Islet precursor cell (in vitro differentiated cells): ENCODE results near the gene RALA.
"Not testable (repeated sequence)": the region's sequence is repeated elsewhere in the genome, so short reads cannot be mapped to it uniquely, and the experiment has no call there.

ENCODE experiments used
- DNase-seq: peaks from one replicate; pipeline ENCODE4 v3.0.0-alpha.2; 2018

The RALA gene

DNA sequence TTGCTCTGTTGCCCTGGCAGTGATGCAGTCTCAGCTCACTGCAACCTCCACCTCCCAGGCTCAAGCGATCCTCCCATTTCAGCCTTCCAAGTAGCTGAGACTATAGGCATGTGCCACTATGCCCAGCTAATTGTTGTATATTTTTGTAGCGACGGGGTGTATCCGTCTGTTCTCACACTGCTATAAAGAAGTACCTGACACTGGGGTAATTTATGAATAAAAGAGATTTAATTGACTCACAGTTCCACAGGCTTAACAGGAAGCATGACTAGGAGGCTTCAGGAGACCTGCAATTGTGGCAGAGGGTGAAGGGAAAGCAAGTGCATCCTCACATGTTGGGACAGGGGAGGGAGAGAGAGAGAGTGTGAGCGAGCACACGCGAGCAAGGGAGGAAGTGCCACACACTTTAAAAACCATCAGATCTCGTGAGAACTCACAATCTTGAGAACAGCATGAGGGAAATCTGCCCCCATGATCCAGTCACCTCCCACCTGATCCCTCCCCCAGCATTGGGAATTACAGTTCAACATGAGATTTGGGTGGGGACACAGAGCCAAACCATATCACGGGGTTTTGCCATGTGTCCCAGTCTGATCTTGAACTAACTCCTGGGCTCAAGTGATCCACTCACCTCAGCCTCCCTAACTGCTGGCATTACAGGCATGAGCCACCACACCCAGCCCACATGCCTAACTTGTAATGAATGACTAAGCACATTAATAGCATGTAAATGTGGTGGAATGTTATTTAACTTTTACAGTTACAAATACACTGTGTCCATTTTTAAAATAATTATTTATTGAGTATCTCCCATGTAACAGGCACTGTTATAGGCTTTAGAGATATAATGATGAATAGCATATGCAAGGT lies 65.5 kb downstream of the RALA start:
- no peak for DNase-seq

DNA sequence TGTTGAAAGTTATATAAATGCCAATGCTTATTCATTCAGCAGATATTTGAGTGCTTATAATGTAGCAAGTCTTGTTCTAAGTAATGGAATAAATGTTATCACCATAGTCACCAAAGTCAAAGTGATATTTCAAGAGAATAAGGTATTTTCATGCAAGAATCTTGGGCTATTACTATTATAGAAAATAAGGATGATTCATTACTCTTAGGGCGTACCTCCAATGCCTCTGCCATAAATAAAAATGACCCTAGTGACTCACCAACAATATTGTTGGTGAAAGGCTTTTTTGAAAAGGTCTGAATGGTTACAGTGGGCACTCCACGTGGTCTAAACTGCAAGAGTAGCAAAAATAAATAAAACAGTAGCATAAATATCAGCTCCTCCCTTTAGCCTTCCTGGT lies 68.4 kb downstream of the RALA start:
- DNase-seq = no peak

GRCh38 chr7:39693086-39693485 lies 69.7 kb downstream of the RALA start:
- DNase-seq = not testable (repeated sequence)

- DNase-seq = no peak
These were observed 70.4 kb downstream of the RALA start for GRCh38 chr7:39693812-39694211.

DNA sequence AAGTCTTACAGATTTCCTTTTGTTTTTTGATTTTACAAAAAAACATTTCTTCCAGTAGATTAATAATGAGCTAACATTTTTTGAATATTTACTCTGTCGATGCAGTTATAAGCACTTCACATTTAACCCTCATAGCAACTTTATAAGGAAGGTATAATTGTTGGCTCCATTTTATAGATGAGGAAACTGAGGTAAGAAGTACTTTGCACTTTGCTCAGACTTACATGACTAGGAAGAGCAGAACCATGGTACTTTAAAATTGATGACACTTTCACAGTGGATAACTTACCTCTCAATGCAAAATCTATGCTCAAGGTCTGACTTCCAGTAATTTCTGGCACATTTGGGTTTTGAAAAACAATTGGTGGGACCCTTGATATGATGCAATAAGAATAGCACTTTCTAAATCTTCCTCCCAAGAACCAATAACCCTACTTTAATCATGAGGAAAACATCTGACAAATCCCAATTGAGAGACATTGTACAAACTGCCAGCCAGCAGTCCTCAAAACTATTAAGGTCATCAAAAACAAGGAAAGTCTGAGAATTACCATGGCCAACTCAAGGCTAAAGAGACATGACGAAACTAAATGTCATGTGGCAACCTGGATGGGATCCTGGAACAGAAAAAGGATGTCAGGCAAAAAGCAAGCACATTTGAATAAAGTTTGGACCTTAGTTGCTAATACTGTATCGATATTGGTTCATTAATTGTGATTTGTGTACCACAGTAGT lies 72.6 kb downstream of the RALA start:
- DNase-seq = no peak

DNA sequence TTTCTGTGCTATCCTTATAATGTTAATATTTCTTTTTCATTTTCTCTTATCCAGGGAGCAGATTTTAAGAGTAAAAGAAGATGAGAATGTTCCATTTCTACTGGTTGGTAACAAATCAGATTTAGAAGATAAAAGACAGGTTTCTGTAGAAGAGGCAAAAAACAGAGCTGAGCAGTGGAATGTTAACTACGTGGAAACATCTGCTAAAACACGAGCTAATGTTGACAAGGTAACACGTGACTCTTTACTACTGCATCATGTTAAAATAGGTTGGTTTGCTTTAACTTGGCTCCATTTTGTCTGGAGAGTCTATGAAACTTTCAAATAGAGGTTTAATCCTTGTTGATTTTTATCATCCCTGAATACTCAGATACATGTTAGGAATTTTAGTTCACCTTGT lies 73.3 kb downstream of the RALA start:
- no peak for DNase-seq

GRCh38 chr7:39697483-39697882 lies 74.1 kb downstream of the RALA start:
- no peak for DNase-seq

GRCh38 chr7:39700165-39700564 lies 76.8 kb downstream of the RALA start:
- DNase-seq = no peak

DNA sequence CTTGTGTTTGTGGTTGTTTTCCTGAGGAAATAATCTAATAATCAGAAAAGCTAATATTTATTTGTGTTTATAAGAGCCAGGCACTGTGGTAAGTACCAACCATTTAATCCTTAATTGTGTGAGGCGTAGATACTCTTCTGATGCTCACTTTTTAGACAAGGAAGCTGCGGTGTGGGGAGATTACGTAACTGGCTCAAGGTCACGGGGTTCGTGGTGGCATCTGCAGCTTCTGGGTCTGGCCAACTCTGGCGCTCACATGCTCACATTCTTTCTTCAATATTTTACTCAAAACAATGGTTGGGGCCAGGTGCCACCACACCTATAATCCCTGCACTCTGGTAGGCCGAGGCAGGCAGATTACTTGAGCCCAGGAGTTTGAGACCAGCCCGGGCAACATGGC lies 77.6 kb downstream of the RALA start:
- DNase-seq = no peak

- no peak for DNase-seq
These were observed 78.8 kb downstream of the RALA start for GRCh38 chr7:39702133-39702532.

GRCh38 chr7:39703144-39703543 lies 79.8 kb downstream of the RALA start:
- no peak for DNase-seq

DNA sequence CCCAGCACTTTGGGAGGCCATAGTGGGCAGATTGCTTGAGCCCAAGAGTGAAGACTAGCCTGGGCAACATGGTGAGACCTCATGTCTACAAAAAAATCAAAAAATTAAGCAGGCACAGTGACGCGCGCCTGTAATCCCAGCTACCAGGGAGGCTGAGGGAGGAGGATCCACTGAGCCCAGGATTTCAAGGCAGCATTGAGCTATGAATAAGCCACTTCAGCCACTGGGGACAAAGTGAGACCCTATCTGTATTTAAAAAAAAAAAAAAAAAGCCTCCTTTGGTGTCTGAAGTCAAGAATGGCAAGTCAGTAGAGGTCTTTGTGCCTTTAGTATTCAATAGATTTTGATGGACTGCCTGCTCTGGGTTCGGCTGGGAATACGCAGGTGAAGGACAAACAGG lies 85.7 kb downstream of the RALA start:
- DNase-seq = no peak

DNA sequence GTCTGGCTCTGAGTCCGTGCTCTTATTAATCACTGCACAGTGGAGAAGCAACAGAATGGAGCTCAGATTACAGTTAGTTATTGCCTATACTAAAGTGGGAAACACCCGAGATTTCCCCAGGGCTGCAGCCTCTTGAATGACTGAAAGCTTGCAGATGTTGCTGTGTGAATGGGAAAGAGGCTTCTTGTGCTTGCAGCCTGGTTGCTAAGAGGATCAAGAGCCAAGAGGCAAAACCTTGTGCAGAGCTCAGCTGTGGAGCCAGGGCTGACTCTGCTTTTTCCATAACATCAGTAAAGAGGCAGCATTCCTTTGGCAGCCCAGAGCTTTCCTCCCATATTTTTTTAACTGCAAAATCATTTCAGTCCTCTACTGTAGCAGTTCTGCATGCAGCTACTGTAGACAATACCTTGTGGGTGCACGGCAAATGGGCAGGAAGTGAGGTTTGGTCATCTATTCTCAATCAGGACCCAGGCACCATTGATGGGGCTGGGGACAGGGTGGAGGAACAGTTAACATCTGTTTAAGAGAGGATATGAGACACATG lies 86.5 kb downstream of the RALA start:
- DNase-seq = no peak

- DNase-seq = no peak
These were observed 89.4 kb downstream of the RALA start for GRCh38 chr7:39712751-39713150.

DNA sequence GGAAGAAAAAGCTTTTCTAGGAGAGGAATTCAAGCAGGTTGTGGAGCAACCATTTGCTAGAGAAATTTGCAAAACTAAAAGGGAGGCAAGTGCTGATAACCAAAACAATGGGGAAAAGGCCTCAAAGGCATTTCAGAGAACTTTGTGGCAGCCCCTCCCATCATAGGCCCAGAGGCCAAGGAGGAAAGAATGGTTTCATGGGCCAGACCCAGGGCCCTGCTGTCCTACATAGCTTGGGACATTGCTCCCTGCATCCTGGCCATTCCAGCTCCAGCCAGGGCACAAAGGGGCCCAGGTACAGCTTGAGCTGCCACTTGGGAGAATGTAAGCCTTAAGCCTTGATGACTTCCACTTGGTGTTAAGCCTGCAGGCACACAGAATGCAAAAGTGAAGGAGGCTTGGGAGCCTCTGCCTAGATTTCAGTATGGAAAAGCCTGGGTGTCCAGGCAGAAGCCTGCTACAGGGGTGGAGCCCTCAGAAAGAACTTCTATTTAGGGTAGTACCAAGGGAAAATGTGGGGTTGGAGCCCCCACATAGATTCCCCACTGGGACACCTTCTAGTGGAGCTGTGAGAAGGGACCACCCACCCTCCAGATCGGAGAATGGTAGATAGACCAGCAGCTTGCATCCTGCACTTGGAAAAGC lies 91.2 kb downstream of the RALA start:
- no peak for DNase-seq

- peak; percentile 74 for DNase-seq
These were observed 97.2 kb downstream of the RALA start for GRCh38 chr7:39720586-39720985.

GRCh38 chr7:39721345-39721744 lies 98.0 kb downstream of the RALA start:
- DNase-seq = no peak

DNA sequence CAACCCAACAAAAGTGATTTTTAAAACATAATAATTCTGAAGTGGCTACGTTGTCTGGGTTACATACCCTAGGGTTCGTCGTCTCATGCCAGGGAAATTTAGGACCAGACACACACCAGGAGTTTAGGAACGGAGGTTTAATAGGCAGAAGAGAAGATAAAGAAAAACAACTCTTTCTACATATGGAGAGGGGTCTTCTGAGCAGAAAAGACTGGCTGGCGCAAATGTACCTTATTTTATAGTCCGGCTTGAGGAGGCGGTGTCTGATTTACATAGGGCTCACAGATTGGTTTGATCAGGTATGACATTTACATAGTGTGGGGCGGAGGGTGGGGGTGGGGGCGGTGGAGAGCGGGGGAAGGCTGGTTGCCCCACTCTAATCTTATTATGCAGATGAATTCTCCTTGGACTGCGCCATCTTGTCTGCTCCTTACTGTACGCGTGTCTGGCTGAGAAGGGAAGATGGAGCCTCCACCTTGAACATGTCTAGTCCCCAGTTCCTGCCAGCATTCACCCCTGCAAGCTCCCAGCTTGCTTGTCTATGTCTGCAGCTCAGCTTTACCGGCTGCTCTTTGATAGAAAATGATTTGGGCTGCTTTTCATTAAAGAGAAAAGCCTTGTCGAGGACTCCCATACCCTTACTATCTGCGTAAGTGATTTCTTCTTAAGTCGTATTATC lies 98.7 kb downstream of the RALA start:
- no peak for DNase-seq

- DNase-seq = no peak
These were observed 104.0 kb downstream of the RALA start for GRCh38 chr7:39727231-39728012.

DNA sequence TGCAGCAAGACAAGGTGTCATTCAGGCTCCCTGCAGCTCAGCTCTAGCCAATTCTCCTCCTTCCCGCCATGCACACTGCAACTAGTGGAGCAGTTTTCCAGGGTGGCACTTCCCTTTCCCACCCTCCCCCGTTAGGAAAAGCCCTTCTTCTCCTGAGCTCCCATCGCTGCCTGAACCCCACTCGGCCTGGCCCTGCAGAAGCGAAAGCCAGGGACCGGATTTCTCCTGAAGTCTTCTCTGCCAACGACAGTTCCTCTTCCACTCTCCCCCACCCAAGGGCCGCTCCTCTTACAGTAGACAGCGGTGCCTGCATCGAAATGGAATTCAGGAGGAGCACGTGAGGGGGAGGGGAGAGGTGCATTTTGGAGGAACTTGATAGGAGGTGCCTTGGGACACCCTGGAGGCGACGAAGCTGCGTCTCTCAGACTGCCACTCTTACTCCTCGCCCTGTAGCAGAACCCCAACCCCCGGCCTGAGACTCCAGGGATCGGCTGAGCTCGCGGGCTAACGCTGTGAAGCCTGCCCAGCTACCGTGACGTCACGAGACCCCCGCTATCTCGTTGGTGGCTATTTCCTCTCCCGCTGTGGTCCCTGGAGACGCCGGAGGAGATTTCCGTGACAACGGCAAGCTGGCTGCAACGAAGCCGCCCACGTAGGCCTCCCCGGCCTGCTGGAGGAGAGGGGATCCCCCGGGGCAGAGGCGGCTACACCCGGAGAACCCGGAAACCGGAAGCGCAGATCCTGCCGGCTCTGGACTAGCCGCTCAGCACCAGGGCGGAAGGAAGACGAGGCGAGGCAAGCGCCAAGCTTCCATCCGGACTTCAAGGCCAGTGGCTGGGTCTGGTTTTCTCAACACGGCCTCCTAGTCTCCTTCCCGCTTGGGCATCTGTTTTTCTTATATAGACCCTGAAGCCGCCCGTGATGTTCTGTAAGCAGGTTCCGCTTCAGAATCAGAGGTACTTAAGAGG lies 109.7 kb downstream of the RALA start:
- peak; percentile 95 for DNase-seq
